HG02938 (cell line): ENCODE data around the gene FRY.

Experiments used
- ATAC-seq: cut with Tn5 transposase; IDR thresholded peaks from one replicate; pipeline ENCODE4 v1.9.1; 2021; ENCODE audit warnings: mild to moderate bottlenecking, moderate library complexity; ENCODE audit not compliant: unreplicated experiment

Gene FRY

DNA sequence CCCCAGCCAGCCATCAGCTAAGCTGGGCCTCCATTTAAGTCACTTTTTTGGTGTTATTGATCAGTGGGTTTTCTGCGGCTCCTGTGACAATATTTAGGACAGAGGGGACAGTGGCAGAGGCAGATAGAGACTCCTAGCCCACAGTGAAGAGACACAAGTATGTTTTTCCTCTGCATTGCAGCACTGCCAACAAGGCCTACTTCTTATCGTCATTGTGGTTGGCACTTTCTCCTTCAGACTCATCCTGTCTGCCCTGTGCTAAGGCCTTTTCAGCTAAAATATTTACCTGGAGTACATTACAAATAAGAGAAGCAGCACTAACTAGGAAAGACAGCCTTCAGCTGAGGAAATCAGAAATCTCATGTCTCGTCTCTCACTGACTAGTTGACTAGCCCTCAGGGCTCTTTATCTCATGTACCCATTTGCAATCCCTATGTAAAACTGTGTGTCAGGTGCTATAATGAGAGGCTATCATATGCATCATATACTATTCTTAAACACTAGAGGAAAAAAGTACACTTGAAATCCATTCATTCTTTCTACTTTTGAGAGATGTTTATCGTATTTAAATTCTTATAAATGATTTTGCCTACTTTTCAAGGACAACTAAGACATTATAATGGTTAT, 221.4 kb downstream of the FRY start:
- no peak for ATAC-seq

GRCh38 chr13:32253911-32254399, 222.4 kb downstream of the FRY start:
- ATAC-seq: no peak

DNA sequence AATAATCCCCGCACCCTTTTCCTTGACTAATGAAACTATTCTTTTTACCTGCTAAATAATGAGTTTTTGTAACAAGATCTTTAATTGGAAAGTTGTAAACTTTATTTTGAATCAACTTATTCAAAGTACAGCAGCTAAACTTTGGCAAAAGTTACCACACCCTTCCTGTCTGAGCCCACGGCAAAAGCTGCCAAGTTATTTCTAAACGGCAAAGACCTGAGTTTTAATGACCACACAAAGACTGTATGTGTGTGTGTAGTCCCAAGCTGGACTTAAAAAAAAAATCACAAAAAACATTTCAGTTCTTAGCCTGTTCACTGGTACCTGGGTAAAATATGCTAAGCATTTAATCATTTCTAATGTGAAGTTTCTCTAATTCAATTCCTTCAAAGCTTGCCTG, 222.8 kb downstream of the FRY start:
- ATAC-seq: no peak

DNA sequence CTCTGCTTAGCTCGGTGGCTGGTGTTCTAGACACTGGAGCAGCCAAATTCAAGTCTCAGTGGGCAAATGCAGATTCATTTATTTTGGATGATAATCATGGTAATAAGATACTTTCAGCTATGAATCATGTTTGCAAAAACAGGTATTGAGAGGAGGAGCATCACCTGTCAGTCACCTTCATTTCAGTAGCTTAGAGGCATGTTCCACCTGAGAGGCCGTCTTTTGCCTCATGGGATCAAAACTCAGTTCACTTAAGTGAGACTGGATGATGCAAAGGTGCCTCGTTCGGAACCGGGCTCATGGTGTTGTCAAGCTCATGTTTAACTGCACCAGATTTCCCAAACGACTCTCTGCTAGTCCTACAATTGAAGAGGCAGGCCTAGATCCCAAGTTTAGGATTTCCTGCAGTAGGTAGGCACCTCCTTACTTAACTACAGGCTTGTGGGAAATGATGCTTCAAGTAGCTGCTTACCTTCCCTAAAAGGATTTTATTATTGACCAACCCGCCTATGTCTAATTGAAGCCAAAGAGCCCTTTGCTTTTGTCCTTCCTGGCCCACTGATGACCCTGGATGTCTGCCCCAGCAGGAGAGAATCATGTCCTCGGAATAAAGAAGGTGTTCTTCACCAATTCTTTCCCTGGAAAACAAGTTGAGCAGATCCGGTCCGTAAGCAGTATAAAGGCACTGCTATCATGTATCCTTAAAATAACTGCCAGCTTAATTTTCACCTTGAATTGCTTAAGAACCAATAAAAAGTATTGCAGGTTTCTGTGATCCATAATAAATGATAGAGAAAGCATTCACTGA, 223.5 kb downstream of the FRY start:
- ATAC-seq: no peak

GRCh38 chr13:32255724-32256109, 224.1 kb downstream of the FRY start:
- ATAC-seq: no peak

- ATAC-seq: no peak
Measured at GRCh38 chr13:32256243-32256642, 224.7 kb downstream of the FRY start.

GRCh38 chr13:32257649-32258048, 226.1 kb downstream of the FRY start:
- no peak for ATAC-seq

GRCh38 chr13:32259116-32259515, 227.5 kb downstream of the FRY start:
- no peak for ATAC-seq

DNA sequence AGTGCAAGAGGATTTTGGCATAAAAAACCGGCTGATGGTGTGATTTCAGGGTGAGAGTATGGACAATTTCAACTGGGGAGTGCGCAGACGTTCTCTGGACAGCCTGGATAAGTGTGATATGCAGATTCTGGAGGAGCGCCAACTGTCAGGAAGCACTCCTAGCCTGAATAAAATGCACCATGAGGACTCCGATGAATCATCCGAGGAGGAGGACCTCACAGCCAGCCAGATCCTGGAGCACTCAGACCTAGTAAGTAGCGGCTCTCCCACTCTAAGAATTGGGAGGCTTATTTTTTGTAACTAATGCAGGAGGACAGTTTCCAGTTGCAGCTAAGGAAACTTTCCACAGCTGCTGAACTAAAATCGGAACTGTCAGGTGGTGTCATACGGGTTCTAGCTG, 230.0 kb downstream of the FRY start:
- ATAC-seq: no peak

DNA sequence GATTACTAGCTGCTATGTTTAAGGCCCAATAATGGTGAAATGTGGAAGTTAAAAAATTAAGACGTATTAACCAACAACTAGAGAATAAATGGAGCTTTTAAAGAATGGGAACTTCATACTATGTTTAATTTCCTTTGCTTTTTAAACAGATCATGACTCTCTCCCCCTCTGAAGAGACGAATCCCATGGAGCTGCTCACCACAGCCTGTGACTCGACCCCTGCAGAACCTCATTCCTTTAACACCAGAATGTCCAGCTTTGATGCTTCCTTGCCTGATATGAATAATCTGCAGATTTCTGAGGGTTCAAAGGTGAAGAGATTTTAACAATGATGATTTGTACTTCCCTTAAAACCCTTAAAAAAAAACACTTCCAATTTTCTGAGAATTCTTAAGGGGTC, 230.6 kb downstream of the FRY start:
- no peak for ATAC-seq

DNA sequence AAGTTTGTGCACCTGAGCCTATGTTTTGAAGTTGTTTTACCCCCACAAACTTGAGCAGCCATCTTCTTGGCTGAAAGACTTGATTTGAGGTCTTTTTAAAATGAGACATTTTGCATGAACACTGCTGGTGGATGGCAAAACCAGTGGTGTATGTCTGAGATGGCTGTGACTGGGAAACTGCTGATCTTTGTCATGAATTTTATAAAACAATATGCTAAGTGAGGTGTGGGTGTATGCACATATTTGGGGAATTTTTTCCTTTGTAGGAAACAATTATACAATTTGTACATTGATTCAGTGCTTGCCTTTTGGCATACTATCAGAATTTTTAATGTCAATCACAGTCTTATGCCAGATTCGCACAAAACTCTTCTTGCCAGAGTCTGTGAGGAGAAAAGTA, 231.0 kb downstream of the FRY start:
- no peak for ATAC-seq

GRCh38 chr13:32264407-32264806, 232.8 kb downstream of the FRY start:
- no peak for ATAC-seq

DNA sequence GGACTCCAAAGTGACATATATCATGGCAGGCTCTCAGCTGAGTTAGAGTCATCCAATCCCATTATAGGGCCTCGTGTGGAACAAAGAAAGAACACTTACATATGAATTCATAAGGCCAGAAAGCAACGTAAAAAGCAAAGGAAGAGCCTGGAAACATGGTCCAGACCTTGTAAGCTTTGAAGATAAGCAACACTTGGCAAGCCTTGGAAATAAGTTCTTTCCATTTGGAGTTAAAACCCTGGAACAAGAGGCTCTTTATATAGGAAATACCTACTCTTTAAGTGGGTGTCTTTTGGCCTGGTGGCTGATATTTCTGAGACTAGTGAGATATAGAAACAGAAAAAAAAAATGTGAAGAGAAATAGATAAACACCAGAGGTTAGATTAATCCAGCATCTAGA, 234.2 kb downstream of the FRY start:
- ATAC-seq: no peak

DNA sequence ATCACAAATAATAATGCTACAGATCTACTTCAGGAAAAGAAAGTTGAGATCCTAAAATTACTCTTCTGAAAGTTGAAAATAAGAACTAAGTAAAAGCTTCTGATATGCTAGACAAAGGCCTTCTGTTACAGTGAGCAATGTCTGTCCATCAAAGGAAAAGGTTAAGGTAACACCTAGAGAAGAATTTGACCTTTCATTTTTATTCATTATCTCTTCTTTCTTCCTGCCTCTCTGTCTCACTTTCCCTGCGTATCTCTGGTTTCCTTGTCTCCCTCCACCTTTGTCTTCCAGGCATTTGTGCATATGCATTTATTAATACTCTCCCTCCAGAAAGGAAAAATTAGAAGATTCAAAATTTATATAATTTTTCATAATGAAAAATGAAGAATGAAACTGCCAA, 234.6 kb downstream of the FRY start:
- ATAC-seq: no peak

- ATAC-seq: peak; percentile 86
Measured at GRCh38 chr13:32267836-32268439, 236.4 kb downstream of the FRY start.

- ATAC-seq: no peak
Measured at GRCh38 chr13:32272021-32272683, 240.6 kb downstream of the FRY start.

- no peak for ATAC-seq
Measured at GRCh38 chr13:32277839-32278238, 246.3 kb downstream of the FRY start.

DNA sequence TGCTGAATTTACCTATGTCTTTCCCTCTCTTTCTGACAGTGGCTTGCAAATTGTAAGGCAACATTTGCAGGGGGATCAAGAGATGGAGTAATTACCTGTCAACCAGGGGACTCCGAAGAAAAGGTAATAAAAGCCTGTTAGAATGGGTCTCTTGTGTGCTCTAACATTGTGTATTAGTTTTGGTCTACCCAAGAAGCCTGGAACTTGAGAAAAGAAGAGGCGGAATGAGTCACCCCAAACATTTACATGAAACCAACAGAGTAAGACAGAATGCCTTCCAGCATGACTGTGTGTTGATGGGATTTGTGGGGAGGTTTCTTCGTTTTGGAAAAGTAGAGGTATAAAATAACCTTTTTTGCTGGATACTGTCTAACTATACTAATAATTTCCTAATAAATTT, 246.9 kb downstream of the FRY start:
- no peak for ATAC-seq

- no peak for ATAC-seq
Measured at GRCh38 chr13:32281096-32281495, 249.5 kb downstream of the FRY start.

DNA sequence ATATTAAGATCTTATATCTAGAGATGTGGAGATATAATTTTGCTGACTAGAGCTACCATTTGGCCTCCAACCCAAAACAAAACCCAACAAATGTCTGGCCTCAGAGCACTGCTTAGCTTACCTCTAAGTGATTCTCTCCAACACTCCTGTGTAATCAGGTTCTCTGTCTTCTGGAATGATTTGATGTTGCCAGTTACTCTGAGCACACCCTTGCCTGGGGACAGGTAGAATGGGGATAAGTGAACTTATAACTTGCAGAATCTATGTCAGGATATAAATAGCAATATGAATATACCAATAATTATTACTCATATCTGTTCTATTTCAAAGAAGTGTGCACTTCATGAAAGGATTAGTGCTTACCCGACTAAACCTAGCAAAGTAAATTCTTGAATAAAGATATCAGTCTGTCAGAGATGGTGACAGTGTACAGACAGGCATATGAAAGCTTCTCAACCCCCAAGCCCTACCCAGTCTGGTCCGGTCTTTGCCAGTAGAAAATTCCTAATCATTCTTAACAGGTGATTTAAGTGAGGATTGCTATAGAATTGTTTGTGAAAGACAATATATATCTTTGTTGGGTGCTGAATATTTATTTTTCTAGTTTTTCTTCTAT, 250.6 kb downstream of the FRY start:
- ATAC-seq: no peak
